T-helper 2 cell (primary cell): ENCODE measurements around the gene MAL.
"Not testable (repeated sequence)": the region's sequence is repeated elsewhere in the genome, so short reads cannot be mapped to it uniquely, and the experiment has no call there.

Experiments used
- DNase-seq, 5 experiments: peaks; one replicate each; pipeline versions ENCODE4 v3.0.0 to v3.0.0-alpha.2; 2012 to 2022

Gene MAL

DNA sequence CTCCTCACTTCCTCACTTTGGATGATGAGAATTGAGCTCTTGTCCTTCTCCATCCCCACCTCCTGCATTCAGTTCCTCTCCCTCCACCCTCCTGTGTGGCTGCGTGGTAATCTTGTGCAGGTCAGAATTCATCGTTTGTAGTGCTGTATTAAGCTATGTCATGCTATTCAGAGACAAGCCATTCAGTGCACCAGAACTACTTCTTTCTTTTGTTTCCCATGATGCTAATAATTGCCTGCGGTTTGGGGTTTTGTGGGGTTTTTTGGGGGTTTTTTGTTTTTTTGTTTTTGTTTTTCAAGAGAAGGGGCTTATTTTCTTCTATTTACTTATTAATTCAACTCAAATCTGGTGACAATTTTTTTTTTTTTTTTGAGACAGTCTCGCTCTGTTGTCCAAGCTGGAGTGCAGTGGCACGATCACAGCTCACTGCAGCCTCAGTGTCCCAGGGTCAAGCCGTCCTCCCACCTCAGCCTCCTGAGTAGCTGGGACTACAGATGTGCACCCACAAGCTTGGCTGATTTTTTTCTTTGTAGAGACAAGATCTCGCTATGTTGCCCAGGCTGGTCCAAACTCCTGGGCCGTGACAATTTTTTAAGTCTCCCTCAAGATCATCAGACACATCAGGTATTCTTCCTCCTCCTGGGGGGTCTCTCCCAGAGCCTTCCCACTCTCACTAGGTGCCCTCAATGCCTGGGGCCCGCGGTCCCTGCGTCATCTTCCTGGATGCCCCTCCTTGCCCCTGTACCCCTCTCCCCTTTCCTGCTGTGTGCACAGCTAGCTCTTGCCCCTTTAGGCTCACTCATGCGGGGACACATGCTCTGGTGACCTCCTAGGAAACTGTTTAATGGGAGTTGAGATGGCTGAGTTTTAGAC is 37.8 kb downstream of the MAL start:
- peak in 1 of 5 experiments; percentile 61 for DNase-seq

- DNase-seq: no peak
Measured at GRCh38 chr2:95068256-95068655, 42.7 kb downstream of the MAL start.

GRCh38 chr2:95069465-95069864 is 44.0 kb downstream of the MAL start:
- no peak for DNase-seq

- DNase-seq: no peak
Measured at GRCh38 chr2:95071856-95072255, 46.3 kb downstream of the MAL start.

DNA sequence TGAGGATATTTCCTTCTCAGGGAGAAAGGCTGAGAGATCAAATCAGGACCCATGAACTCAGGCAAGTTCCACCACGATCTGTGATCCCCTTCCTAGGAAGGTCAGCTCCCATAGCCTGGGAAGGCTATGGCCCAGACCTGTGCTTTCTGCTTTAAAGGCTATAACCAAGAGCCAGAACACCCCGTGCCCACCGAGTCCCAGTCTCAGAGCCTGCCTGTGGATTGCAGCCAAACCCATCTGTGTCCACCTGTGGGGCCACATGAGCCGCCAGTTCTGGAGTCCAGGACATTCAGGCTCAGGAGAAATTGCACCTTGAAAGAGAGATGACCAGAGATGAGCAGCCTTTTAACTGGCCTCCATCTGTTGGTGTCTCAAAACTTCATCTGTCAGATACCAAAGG is 46.9 kb downstream of the MAL start:
- no peak for DNase-seq

- DNase-seq: peak in 1 of 5 experiments; percentile 74
Measured at GRCh38 chr2:95073856-95074662, 48.6 kb downstream of the MAL start.

DNA sequence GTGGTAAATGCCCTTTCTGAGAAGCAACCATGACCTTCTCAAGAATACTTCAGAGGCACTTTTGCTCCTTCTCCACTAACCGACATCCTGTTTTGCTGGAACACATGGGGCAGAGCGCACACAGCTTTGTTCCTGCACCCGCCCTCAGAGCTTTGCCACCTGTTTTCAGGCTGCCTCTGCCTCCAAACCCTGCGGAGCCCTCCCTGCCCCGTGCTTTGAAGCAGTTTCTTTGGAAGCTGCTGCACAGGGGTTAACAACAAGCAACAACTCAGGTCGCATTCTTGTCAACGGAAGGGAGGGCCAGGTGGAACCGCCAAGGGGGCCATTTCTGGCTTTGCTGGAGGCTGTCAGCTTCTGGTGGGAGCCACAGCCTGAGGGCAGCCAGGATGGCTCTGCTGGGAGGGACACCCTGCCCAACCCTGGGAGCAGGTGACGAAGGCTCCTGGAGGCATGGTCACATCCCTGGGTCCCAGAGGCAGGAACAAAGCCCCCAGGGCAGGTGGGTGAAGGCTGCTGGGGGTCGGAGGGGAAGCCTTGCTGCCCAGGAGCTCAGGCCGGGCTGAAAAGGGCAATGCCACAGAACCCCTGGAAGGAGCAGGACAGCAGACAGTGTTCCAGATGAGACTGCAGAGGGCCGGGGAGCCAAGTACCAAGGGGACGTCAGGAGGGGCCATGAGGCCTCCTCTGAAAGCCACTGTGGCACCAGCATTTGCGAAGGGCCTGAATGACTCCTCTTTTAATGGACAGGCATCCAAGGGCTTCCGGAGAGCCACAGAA is 49.3 kb downstream of the MAL start:
- peak in 4 of 5 experiments; percentile 17 to 99 (median 34) for DNase-seq

- DNase-seq: peak in 1 of 5 experiments; percentile 61
Measured at GRCh38 chr2:95075440-95076132, 50.1 kb downstream of the MAL start.

- DNase-seq: peak; percentile 58 to 98 (median 87)
Measured at GRCh38 chr2:95076705-95077529, 51.4 kb downstream of the MAL start.

DNA sequence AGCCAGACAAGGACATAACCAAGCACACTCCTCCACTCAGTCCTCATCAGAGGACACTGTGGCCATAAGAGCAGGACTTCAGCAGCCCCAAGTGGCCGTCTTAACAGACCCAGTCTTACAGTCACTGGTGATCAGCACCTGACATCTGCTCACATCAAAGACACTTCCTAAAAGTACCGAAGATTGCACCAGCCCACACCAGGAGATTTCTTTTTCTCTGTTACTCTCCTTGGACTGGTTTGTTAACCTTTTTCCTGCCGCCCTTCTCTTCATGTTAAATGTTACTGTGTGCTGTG is 52.0 kb downstream of the MAL start:
- no peak for DNase-seq

GRCh38 chr2:95077861-95078603 is 52.5 kb downstream of the MAL start:
- no peak for DNase-seq

- peak in 1 of 5 experiments; percentile 80 for DNase-seq
Measured at GRCh38 chr2:95079199-95079683, 53.7 kb downstream of the MAL start.

- no peak for DNase-seq
Measured at GRCh38 chr2:95082477-95082876, 57.0 kb downstream of the MAL start.

GRCh38 chr2:95086017-95086416 is 60.5 kb downstream of the MAL start:
- no peak for DNase-seq

- no peak for DNase-seq
Measured at GRCh38 chr2:95087379-95087778, 61.9 kb downstream of the MAL start.

DNA sequence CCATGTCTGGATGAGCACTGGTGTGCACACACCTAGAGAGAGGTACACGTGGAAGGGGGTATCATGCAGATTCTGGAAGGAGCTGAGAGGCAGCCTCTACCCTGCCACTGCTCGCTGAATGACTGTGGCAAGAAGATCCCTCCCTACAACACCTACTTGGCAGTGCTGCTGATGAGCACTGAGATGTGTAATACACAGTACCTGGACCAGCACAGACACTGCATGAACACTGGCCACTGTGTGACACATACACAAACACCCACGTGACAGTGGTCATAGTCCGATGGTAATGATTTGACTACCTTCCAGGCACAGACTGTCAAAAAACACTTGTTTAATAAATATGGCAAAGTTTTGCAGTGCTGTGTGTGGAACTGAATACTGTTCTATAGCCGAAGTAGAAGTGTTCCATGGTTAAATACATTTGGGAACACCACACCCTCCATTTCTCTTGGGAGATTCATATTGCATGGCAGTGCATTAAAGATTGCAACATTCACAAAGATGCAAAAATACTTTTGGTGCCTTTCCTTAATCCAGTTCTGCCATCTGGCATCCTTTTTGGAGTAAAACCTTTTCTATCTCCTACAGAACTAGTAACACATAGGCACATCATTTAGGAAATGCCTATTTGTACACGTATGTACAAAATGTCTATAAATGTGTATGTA is 66.5 kb downstream of the MAL start:
- no peak for DNase-seq

DNA sequence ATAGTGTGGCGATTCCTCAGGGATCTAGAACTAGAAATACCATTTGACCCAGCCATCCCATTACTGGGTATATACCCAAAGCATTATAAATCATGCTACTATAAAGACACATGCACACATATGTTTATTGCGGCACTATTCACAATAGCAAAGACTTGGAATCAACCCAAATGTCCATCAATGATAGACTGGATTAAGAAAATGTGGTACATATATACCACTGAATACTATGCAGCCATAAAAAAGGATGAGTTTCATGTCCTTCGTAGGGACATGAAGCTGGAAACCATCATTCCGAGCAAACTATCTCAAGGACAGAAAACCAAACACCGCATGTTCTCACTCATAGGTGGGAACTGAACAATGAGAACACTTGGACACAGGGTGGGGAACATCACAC is 72.8 kb downstream of the MAL start:
- not testable (repeated sequence) for DNase-seq

DNA sequence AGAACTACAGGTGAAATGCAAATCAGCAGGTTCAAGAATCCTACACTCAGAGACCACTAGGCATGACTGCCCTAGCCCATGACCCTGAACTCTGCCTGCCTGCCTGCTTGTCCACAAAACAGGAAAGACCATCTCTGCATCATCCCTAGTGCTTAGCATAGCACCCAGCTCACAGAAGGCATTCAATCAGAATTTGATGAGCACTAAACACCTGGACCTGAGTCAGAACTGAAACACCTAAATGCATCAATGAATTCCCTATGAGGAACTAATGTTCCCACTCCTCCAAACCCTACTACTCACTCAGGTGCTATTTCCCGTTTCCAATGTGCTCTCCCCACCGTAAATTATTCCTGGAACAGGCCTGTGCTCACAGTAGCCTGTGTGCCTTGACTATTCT is 74.4 kb downstream of the MAL start:
- no peak for DNase-seq
